ENCODE data around the gene EFCAB6.

The EFCAB6 gene

GRCh38 chr22:43555561-43556515 is 256.3 kb downstream of the EFCAB6 start:
- in situ Hi-C loops (cut with MboI; ENCODE audit: low sequenced_read_pairs) = no loop called here

GRCh38 chr22:43554694-43555365 is 257.3 kb downstream of the EFCAB6 start:
- in situ Hi-C loops (cut with MboI; ENCODE audit: low sequenced_read_pairs) = no loop called here

- in situ Hi-C loops (cut with MboI; ENCODE audit: low sequenced_read_pairs) = no loop called here
Observed at GRCh38 chr22:43554259-43554636, 257.9 kb downstream of the EFCAB6 start.

- in situ Hi-C loops (cut with MboI; ENCODE audit: low sequenced_read_pairs) = no loop called here
Observed at GRCh38 chr22:43553451-43554258, 258.4 kb downstream of the EFCAB6 start.

- in situ Hi-C loops (cut with MboI; ENCODE audit: low sequenced_read_pairs) = no loop called here
Observed at GRCh38 chr22:43550672-43551071, 261.4 kb downstream of the EFCAB6 start.

- in situ Hi-C loops (cut with MboI; ENCODE audit: low sequenced_read_pairs) = no loop called here
Observed at GRCh38 chr22:43550024-43550620, 262.0 kb downstream of the EFCAB6 start.

GRCh38 chr22:43546186-43546585 is 265.9 kb downstream of the EFCAB6 start:
- in situ Hi-C loops (cut with MboI; ENCODE audit: low sequenced_read_pairs) = no loop called here

GRCh38 chr22:43544289-43544673 is 267.8 kb downstream of the EFCAB6 start:
- in situ Hi-C loops (cut with MboI; ENCODE audit: low sequenced_read_pairs) = no loop called here

- in situ Hi-C loops (cut with MboI; ENCODE audit: low sequenced_read_pairs) = no loop called here
Observed at GRCh38 chr22:43543522-43544288, 268.4 kb downstream of the EFCAB6 start.

- in situ Hi-C loops (cut with MboI; ENCODE audit: low sequenced_read_pairs) = no loop called here
Observed at GRCh38 chr22:43542681-43543521, 269.2 kb downstream of the EFCAB6 start.

GRCh38 chr22:43541462-43542407 is 270.4 kb downstream of the EFCAB6 start:
- in situ Hi-C loops (cut with MboI; ENCODE audit: low sequenced_read_pairs) = no loop called here

- in situ Hi-C loops (cut with MboI; ENCODE audit: low sequenced_read_pairs) = no loop called here
Observed at GRCh38 chr22:43541022-43541421, 271.1 kb downstream of the EFCAB6 start.

GRCh38 chr22:43540529-43540923 is 271.6 kb downstream of the EFCAB6 start:
- in situ Hi-C loops (cut with MboI; ENCODE audit: low sequenced_read_pairs) = no loop called here

GRCh38 chr22:43539572-43540528 is 272.3 kb downstream of the EFCAB6 start:
- in situ Hi-C loops (cut with MboI; ENCODE audit: low sequenced_read_pairs) = no loop called here

- in situ Hi-C loops (cut with MboI; ENCODE audit: low sequenced_read_pairs) = no loop called here
Observed at GRCh38 chr22:43537019-43537585, 275.0 kb downstream of the EFCAB6 start.

- in situ Hi-C loops (cut with MboI; ENCODE audit: low sequenced_read_pairs) = no loop called here
Observed at GRCh38 chr22:43535741-43536140, 276.4 kb downstream of the EFCAB6 start.

GRCh38 chr22:43535336-43535735 is 276.8 kb downstream of the EFCAB6 start:
- in situ Hi-C loops (cut with MboI; ENCODE audit: low sequenced_read_pairs) = no loop called here

Data from hTERT RPE-1 (cell line).